GM11168 (cell line): Measurements from ENCODE around the gene CRACR2B.

Experiments
- in situ Hi-C: fragments of 300-500 bp; cut with MboI; formaldehyde crosslinking; loops from one replicate; pipeline ENCODE4 v1.12.0; 2022; ENCODE audit warnings: low sequenced_read_pairs; ENCODE audit not compliant: unreplicated experiment

The CRACR2B gene

GRCh38 chr11:827897-828192 is at the start of gene CRACR2B:
Gene CRACR2B (plus strand): TSS chr11:827919. CDS start chr11:828608, 689 bp downstream.
- in situ Hi-C loops, result no loop called here

GRCh38 chr11:778976-779954 is 48.5 kb upstream of the CRACR2B start:
- in situ Hi-C loops, result no loop called here

GRCh38 chr11:779955-780532 is 47.7 kb upstream of the CRACR2B start:
- in situ Hi-C loops, result no loop called here

- in situ Hi-C loops, result no loop called here
Observed at GRCh38 chr11:782264-783174, 45.2 kb upstream of the CRACR2B start.

- in situ Hi-C loops, result no loop called here
Observed at GRCh38 chr11:783581-784015, 44.1 kb upstream of the CRACR2B start.

GRCh38 chr11:786235-787083 is 41.3 kb upstream of the CRACR2B start:
- in situ Hi-C loops, result no loop called here

GRCh38 chr11:787084-787675 is 40.5 kb upstream of the CRACR2B start:
- in situ Hi-C loops, result no loop called here

GRCh38 chr11:788009-788640 is 39.6 kb upstream of the CRACR2B start:
- in situ Hi-C loops, result no loop called here

- in situ Hi-C loops, result no loop called here
Observed at GRCh38 chr11:788953-789940, 38.5 kb upstream of the CRACR2B start.

GRCh38 chr11:789943-790342 is 37.8 kb upstream of the CRACR2B start, which contains the start of gene CEND1:
Gene CEND1 (minus strand): TSS chr11:790090. CDS start chr11:788576, 1,514 bp downstream.
- in situ Hi-C loops, result no loop called here

GRCh38 chr11:790721-791564 is 36.8 kb upstream of the CRACR2B start:
- in situ Hi-C loops, result no loop called here

GRCh38 chr11:791658-792534 is 35.8 kb upstream of the CRACR2B start:
- in situ Hi-C loops, result no loop called here

GRCh38 chr11:792535-792821 is 35.2 kb upstream of the CRACR2B start:
- in situ Hi-C loops, result no loop called here

GRCh38 chr11:792873-793272 is 34.8 kb upstream of the CRACR2B start:
- in situ Hi-C loops, result no loop called here

- in situ Hi-C loops, result no loop called here
Observed at GRCh38 chr11:793556-793955, 34.2 kb upstream of the CRACR2B start.
